HG03045 (cell line): Measurements from ENCODE around the gene MEF2D.
A peak's percentile ranks its signal among the peaks of the same experiment; 100 is the strongest.

ENCODE experiments used
- ATAC-seq: cut with Tn5 transposase; IDR thresholded peaks from one replicate; pipeline ENCODE4 v1.9.1; 2021; ENCODE audit warnings: mild to moderate bottlenecking, moderate library complexity; ENCODE audit not compliant: unreplicated experiment

MEF2D gene

DNA sequence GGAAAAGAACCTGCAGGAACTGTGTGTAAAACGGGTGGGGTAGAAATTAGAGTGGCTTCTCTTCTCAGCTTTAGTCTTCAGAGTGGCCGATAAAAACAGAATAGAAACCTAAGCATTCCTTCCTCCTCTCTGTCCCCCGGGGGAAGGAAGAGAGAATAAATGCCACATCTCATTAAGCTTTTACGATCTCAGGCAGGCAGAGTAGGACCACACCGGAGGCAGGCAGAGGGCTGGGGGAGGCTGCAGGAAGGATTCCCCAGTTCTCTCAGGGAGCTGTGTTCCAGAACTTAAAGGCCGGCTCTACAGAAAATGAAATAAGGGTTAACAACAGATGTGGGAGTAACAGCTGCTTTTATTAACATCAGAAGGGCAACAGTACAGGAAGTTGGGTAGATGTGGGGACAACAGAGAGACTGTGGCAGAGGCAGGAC is 24.5 kb upstream of the MEF2D start:
- no peak for ATAC-seq

DNA sequence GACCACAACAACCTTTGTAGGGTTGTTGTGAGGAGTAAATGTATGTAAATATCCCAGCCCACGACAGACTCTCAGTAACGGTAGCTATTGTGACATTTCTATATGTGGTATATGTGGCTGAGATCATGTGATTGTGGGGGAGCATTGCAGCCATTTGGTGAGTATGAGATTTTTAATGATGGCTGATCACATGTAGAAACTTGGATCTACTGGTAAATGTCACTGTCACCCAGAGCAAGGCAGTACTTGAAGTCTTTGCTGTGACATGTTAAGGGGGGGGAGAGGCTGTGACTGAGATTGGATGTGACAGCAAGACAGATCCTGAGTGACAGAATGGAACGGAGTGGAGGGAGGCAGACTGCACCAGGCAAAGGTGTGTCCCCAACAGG is 23.9 kb upstream of the MEF2D start:
- ATAC-seq: no peak

DNA sequence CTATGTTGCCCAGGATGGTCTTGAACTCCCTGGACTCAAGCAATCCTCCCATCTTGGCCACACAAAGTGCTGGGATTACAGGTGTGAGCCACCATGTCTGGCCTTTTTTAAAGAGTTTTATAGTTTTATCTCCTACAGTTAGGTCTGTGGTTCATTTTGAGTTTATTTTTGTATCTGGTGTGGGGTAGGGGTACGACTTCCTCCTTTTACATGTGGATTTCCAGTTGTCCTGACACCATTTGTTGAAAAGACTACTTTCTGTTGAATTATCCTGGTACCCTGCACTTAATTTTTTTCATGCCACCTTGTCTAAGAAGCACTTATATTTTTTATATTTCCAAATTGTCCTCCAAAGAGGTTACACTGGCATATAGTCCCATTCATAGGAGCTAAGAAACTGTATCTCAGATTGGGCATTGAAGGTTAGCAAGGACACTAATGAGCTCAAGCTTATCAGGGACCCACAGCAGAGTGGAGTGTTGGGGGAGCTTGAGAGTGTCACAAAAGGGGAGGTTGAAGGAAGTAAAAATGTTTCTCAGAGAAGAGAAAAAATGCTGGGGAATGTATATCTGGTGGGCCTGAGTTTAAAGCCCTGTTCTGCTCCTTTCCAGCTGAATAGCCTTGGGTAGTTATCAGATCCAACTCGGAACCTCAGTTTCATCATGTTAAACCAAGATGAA is 23.4 kb upstream of the MEF2D start:
- no peak for ATAC-seq

DNA sequence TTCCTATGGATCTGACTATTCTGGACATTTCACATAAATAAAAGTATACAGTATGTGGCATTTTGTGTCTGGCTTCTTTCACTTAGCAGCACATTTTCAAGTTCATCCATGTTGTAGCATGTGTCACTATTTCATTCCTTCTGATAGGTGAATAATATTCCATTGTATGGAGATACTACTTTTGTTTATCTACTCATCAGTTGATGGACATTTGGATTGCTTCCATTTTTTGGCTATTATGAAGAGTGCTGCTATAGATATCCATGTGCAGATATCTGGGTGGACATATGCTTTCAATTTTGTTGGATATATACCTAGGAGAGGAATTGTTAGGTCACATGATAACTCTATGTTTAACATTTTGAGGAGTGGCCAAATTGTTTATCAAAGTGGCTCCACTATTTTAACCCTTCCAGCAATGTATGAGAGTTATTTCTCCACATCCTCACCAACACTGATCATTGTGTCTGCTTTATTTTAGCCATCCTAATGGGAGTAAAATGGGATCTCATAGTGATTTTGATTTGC is 21.9 kb upstream of the MEF2D start:
- ATAC-seq: no peak

- ATAC-seq: no peak
Observed at GRCh38 chr1:156517748-156518147, 17.2 kb upstream of the MEF2D start.

- ATAC-seq: no peak
Observed at GRCh38 chr1:156516821-156517220, 16.2 kb upstream of the MEF2D start.

DNA sequence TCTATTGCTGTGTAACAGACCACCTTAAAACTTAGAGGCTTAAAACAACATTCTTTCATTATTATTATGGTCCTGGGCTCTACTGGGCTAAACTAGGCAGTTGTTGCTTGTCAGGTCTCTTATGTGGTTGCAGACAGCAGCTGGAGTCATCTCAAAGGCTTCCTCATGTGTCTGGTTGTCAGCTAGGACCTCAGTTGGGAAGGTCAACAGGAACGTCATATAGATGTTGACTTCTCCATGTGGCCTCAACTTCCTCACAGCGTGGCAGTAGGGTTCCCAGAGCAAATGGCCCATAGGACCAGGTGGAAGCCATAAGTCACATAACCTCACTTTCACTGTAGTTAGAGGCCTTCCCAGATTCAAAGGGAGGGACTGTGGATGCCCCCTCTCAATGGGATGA is 15.4 kb upstream of the MEF2D start:
- ATAC-seq: no peak

DNA sequence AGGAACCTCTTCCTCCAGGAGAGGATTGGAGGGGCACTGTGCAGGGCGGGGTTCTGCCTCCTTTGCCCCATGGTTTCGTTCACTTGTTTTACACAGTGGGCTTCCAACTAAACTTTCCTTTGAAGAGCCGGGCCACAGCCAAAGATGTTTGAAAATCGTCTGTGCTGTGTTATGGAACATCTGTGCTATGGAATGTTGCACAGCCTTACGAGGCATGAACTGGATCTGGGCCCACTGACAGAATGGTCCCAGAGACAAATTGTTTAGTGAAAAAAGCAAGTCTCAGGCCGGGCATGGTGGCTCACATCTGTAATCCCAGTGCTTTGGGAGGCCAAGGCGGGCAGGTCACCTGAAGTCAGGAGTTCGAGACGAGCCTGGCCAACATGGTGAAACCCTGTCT is 12.6 kb upstream of the MEF2D start:
- ATAC-seq: no peak

- ATAC-seq: no peak
Observed at GRCh38 chr1:156511644-156512043, 11.1 kb upstream of the MEF2D start.

- no peak for ATAC-seq
Observed at GRCh38 chr1:156510709-156511108, 10.1 kb upstream of the MEF2D start.

DNA sequence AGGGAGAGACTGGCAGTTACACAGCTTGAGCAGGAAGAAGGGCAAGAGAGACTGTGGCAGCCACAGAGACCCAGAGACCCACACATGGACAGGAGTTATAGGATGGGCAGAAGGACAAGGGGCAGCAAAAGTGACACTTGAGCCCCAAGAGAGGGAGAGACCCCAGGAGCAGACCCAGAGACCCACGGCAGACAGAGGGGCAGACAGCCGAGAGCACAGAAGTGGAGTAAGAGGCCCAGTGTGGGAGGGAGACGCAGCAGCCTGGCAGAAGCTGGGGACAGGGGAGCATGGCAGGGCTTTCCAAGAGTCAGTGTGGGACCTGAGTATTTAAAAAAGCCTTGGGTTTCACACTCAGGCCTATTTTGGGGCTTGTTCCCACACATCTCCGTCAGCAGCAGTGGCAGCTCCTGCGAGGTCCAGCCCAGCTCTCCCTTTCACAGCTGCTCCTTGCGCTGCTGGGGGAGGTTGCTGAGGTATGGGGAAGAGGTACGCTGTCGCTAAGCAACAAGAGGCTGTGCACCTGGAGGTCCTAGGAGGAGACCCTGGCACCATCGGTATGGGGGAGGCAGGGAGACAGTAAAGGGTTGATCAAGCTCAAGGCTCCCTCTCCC is 9.0 kb upstream of the MEF2D start:
- no peak for ATAC-seq

GRCh38 chr1:156508955-156509234 is 8.3 kb upstream of the MEF2D start:
- ATAC-seq: no peak

- no peak for ATAC-seq
Observed at GRCh38 chr1:156508205-156508954, 7.8 kb upstream of the MEF2D start.

GRCh38 chr1:156506450-156506849 is 5.9 kb upstream of the MEF2D start:
- ATAC-seq: no peak

- ATAC-seq: no peak
Observed at GRCh38 chr1:156505679-156506298, 5.2 kb upstream of the MEF2D start.

DNA sequence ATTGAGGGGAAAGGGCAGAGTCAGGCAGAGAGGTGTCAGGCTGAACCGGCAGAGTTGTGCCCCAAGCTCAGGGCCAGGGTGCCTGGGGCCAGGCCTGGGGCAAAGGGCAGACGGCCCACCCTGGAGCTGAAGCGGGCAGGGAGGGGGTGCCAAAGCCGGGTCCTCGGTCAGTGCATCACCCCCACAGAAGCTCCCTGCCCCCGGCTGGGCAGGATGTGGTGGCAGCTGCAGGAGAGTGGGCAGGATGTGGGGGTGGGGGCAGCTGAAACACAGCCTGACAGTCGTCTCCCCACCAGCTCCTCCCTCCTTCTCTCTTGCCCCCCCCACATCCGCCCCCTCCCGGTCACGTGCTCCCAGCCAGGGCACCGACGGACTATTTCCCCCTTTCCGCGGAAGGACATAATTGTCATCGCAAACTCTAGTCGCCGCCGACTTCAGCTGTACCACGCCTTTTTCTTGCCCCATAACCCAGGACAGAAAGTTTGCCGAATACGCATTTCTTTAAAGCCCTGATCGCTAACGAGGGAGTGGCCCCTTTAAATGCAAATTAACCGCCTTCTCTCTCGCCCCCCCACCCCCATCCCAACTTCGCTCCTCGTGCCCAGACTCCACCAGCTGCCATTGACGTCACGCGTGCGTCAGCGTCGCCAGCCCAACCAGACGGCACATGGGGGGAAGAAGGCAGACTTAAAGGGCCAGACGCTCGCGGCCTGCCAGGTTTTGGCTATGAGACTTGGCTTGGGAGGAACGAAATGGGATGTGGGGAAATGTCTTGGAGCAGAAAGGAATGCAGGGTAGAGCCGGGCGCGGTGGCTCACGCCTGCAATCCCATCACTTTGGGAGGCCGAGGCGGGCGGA is 4.5 kb upstream of the MEF2D start:
- ATAC-seq: peak; percentile 44

DNA sequence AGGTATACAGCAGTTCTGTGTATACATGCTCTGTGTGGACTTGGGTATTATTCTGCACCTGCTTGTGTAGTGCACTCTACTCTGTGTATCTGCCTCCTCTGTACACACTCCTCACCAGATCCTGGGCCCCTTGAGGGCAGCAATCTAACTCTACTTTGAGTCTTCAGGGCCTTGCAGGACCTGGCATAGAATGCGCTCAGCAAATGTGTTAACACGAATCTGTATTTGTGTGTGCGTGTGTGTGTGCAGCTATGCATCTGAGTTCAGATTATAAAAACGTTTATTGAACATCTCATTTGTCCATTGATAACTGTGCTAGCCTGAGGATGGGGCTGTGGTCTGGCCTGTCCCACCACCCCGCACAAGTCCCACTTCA is 3.9 kb upstream of the MEF2D start:
- no peak for ATAC-seq

- ATAC-seq: no peak
Observed at GRCh38 chr1:156503698-156504437, 3.3 kb upstream of the MEF2D start.

- ATAC-seq: no peak
Observed at GRCh38 chr1:156502894-156503697, 2.5 kb upstream of the MEF2D start.
